Osteocyte (in vitro differentiated cells): ENCODE results near the gene RBM18. TPM values are rescaled to one million over a fixed set of nuclear protein-coding genes. Genes with fewer than 3 reads are reported as not detected.

Experiments used
- DNase-seq: peaks from one replicate; pipeline ENCODE4 v3.0.0; 2021; ENCODE audit warnings: mixed read lengths; ENCODE audit not compliant: unreplicated experiment; ENCODE audit errors: extremely low spot score
- H3K27ac Mint-ChIP-seq: one replicate; pipeline ENCODE4 v1.8.0; 2021; ENCODE audit warnings: mild to moderate bottlenecking, mixed read lengths; ENCODE audit not compliant: unreplicated experiment
- H3K27me3 Mint-ChIP-seq: one replicate; pipeline ENCODE4 v1.8.0; 2021; ENCODE audit warnings: mixed read lengths; ENCODE audit not compliant: unreplicated experiment
- H3K36me3 Mint-ChIP-seq: one replicate; pipeline ENCODE4 v1.8.0; 2021; ENCODE audit warnings: mixed read lengths; ENCODE audit not compliant: unreplicated experiment
- H3K4me1 Mint-ChIP-seq: one replicate; pipeline ENCODE4 v1.8.0; 2021; ENCODE audit warnings: mixed read lengths; ENCODE audit not compliant: unreplicated experiment
- H3K4me3 Mint-ChIP-seq: one replicate; pipeline ENCODE4 v1.8.0; 2021; ENCODE audit warnings: mild to moderate bottlenecking, moderate library complexity, mixed read lengths; ENCODE audit not compliant: unreplicated experiment
- H3K9me3 Mint-ChIP-seq: one replicate; pipeline ENCODE4 v1.8.0; 2021; ENCODE audit warnings: mixed read lengths; ENCODE audit not compliant: unreplicated experiment
- total RNA-seq: library from RNA; stranded (reverse); gene quantifications from 2 replicates; pipeline ENCODE4 v1.2.1, GENCODE V29; 2021
- TF ChIP-seq, protein P1 (sequence below): fragments of 200-600 bp; sonication (generic); IDR thresholded peaks from 2 replicates; pipeline ENCODE4 v1.5.0; 2021; ENCODE audit warnings: antibody characterized with exemption, mild to moderate bottlenecking, moderate library complexity

The RBM18 gene
- total RNA-seq, 1 donor from 2014 or later: 24.2 TPM

DNA sequence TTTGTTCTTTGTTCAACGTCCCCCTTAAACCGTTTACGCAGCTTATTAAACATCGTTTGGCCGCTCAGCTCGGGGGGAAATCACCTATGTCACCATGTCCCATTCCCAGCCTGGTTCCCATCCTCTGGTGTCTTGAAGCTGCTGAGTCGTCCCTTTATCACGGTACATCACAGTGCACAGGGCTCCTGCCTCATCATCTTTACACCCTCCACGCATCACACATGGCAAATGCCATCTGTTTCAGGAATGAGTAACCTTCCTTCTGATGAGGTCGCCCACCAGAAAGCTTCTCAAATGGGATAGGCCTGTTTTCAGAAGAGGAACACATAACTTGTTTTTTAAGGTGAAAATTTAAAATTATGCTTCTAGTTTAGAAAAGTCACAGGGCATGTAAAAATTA lies 28.0 kb downstream of the RBM18 start:
- TF ChIP-seq, protein P1, sequence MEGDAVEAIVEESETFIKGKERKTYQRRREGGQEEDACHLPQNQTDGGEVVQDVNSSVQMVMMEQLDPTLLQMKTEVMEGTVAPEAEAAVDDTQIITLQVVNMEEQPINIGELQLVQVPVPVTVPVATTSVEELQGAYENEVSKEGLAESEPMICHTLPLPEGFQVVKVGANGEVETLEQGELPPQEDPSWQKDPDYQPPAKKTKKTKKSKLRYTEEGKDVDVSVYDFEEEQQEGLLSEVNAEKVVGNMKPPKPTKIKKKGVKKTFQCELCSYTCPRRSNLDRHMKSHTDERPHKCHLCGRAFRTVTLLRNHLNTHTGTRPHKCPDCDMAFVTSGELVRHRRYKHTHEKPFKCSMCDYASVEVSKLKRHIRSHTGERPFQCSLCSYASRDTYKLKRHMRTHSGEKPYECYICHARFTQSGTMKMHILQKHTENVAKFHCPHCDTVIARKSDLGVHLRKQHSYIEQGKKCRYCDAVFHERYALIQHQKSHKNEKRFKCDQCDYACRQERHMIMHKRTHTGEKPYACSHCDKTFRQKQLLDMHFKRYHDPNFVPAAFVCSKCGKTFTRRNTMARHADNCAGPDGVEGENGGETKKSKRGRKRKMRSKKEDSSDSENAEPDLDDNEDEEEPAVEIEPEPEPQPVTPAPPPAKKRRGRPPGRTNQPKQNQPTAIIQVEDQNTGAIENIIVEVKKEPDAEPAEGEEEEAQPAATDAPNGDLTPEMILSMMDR: no peak
- no peak for DNase-seq
- no peak overlapping the region for H3K4me3 Mint-ChIP-seq
- H3K36me3 Mint-ChIP-seq: peaks cover 27% of the 10 kb centered on the region
- H3K27me3 Mint-ChIP-seq: peaks cover 31% of the 10 kb centered on the region
- no peaks in the 10 kb centered on the region for H3K9me3 Mint-ChIP-seq
- no peaks in the 10 kb centered on the region for H3K4me1 Mint-ChIP-seq
- no peak overlapping the region for H3K27ac Mint-ChIP-seq

- TF ChIP-seq, protein P1: no peak
- DNase-seq: no peak
Observed at GRCh38 chr9:122234022-122234748, 30.5 kb downstream of the RBM18 start.

GRCh38 chr9:122232796-122233306 lies 31.8 kb downstream of the RBM18 start:
- no peak overlapping the region for H3K27ac Mint-ChIP-seq
- H3K4me1 Mint-ChIP-seq: peaks cover 1% of the 10 kb centered on the region
- H3K27me3 Mint-ChIP-seq: peaks cover 38% of the 10 kb centered on the region
- TF ChIP-seq, protein P1: no peak
- H3K9me3 Mint-ChIP-seq: no peaks in the 10 kb centered on the region
- H3K36me3 Mint-ChIP-seq: no peaks in the 10 kb centered on the region
- DNase-seq: no peak
- H3K4me3 Mint-ChIP-seq: no peak overlapping the region

More at GRCh38 chr9:122234022-122234748, 30.5 kb downstream of the RBM18 start:
- peaks cover 10% of the 10 kb centered on the region for H3K36me3 Mint-ChIP-seq
- H3K9me3 Mint-ChIP-seq: no peaks in the 10 kb centered on the region
- H3K27ac Mint-ChIP-seq: no peak overlapping the region
- peaks cover 34% of the 10 kb centered on the region for H3K27me3 Mint-ChIP-seq
- H3K4me1 Mint-ChIP-seq: no peaks in the 10 kb centered on the region
- no peak overlapping the region for H3K4me3 Mint-ChIP-seq

DNA sequence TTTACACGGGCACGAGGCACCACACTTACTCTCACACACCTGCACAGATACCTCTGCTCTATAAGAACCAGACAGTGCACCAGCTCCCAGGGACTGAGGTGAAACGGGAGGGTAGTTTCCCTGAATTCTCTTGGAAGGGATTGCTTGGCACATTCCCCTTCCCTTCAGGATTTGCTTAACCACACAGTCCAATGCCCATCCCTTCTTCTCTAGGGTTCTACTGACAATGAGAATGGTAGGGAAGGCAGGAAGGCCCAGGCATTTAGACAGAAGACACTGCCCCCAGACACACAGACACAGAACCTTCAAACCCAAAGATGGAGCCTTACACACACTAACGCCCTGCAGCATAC lies 35.2 kb downstream of the RBM18 start:
- H3K4me1 Mint-ChIP-seq: peaks cover 13% of the 10 kb centered on the region
- H3K4me3 Mint-ChIP-seq: no peak overlapping the region
- no peaks in the 10 kb centered on the region for H3K9me3 Mint-ChIP-seq
- peaks cover 57% of the 10 kb centered on the region for H3K27me3 Mint-ChIP-seq
- DNase-seq: peak; percentile 34
- TF ChIP-seq, protein P1: no peak
- H3K27ac Mint-ChIP-seq: no peak overlapping the region
- no peaks in the 10 kb centered on the region for H3K36me3 Mint-ChIP-seq

- peak; percentile 82 for DNase-seq
- Mint-ChIP-seq H3K27me3 (peaks cover 57% of the 10 kb centered on the region), H3K36me3 (no peaks in the 10 kb centered on the region), H3K4me1 (peaks cover 13% of the 10 kb centered on the region), H3K9me3 (no peaks in the 10 kb centered on the region), H3K4me3 (peak within 1 kb of the TSS; percentile 64), H3K27ac (no peak within 1 kb of the TSS)
- TF ChIP-seq, protein P1: no peak
Observed at GRCh38 chr9:122228568-122229484, 35.8 kb downstream of the RBM18 start, which contains the start of gene LHX6. Gene LHX6, minus strand, starts transcription at chr9:122228957. Its CDS starts 217 bp downstream, at chr9:122228740.
